RCC 7860 (cell line): Measurements from ENCODE around the gene ELF5.

Experiments
- DNase-seq: peaks from one replicate; pipeline ENCODE4 v3.0.0-alpha.2; 2015; ENCODE audit warnings: low spot score
- FAIRE-seq: peaks from 2 replicates; lab custom pipeline; 2012; peaks lifted over from hg19 to GRCh38; lab: Jason Lieb, UNC

ELF5 gene

GRCh38 chr11:34459507-34460162, 54.0 kb downstream of the ELF5 start:
- DNase-seq, result no peak
- FAIRE-seq, result no peak

- FAIRE-seq (no peak), DNase-seq (no peak)
These were observed 55.1 kb downstream of the ELF5 start for GRCh38 chr11:34458525-34458924.

GRCh38 chr11:34457607-34458006, 56.0 kb downstream of the ELF5 start:
- no peak for FAIRE-seq
- DNase-seq, result no peak

GRCh38 chr11:34454308-34455032, 59.1 kb downstream of the ELF5 start:
- FAIRE-seq, result no peak

GRCh38 chr11:34451053-34451452, 62.5 kb downstream of the ELF5 start:
- DNase-seq (no peak), FAIRE-seq (no peak)

More at GRCh38 chr11:34454308-34455032, 59.1 kb downstream of the ELF5 start:
- DNase-seq, result no peak

GRCh38 chr11:34449013-34449412, 64.6 kb downstream of the ELF5 start:
- DNase-seq (no peak), FAIRE-seq (no peak)

- DNase-seq (no peak), FAIRE-seq (no peak)
These were observed 65.2 kb downstream of the ELF5 start for GRCh38 chr11:34448223-34448994.

GRCh38 chr11:34447044-34447443, 66.5 kb downstream of the ELF5 start:
- DNase-seq (no peak), FAIRE-seq (no peak)

- DNase-seq (no peak), FAIRE-seq (no peak)
These were observed 67.2 kb downstream of the ELF5 start for GRCh38 chr11:34446386-34446785.

GRCh38 chr11:34445956-34446355, 67.6 kb downstream of the ELF5 start:
- no peak for DNase-seq
- no peak for FAIRE-seq

GRCh38 chr11:34444428-34444827, 69.2 kb downstream of the ELF5 start:
- DNase-seq, result no peak
- no peak for FAIRE-seq

GRCh38 chr11:34443136-34443535, 70.5 kb downstream of the ELF5 start:
- DNase-seq, result no peak
- no peak for FAIRE-seq

GRCh38 chr11:34441814-34442213, 71.8 kb downstream of the ELF5 start:
- DNase-seq (no peak), FAIRE-seq (no peak)

GRCh38 chr11:34439610-34440198, 73.9 kb downstream of the ELF5 start:
- FAIRE-seq (no peak), DNase-seq (no peak)

- peak; percentile 85 for FAIRE-seq
- peak; percentile 90 for DNase-seq
These were observed 74.8 kb downstream of the ELF5 start, which contains the start of gene CAT for GRCh38 chr11:34438529-34439507. Gene CAT (plus strand): TSS chr11:34438934. CDS start chr11:34439014, 80 bp downstream.

- FAIRE-seq, result no peak
- DNase-seq, result no peak
These were observed 76.1 kb downstream of the ELF5 start for GRCh38 chr11:34437224-34438125.

- DNase-seq, result no peak
- no peak for FAIRE-seq
These were observed 79.7 kb downstream of the ELF5 start for GRCh38 chr11:34433899-34434298.

- DNase-seq (no peak), FAIRE-seq (no peak)
These were observed 80.8 kb downstream of the ELF5 start for GRCh38 chr11:34432822-34433221.

GRCh38 chr11:34431979-34432378, 81.6 kb downstream of the ELF5 start:
- FAIRE-seq, result no peak

More at GRCh38 chr11:34431979-34432378, 81.6 kb downstream of the ELF5 start:
- DNase-seq, result no peak
